ENCODE measurements around the gene NCOR2.
A peak's percentile ranks its signal among the peaks of the same experiment; 100 is the strongest.

The NCOR2 gene

GRCh38 chr12:124595444-124595843 is 28.0 kb upstream of the NCOR2 start:
- Histone ChIP-seq H3K9ac (ENCODE audit: insufficient read length, low read depth) (no peak overlapping the region), H3K36me3 (ENCODE audit: insufficient read depth, insufficient read length, low read length) (no peaks in the 10 kb centered on the region), H3K4me1 (ENCODE audit: insufficient read depth, insufficient read length) (no peaks in the 10 kb centered on the region), H3K27me3 (ENCODE audit: insufficient read depth, insufficient read length) (peaks cover 4% of the 10 kb centered on the region), H3K9me3 (ENCODE audit: insufficient read depth, low read length) (peaks cover 15% of the 10 kb centered on the region), H3K4me3 (ENCODE audit: insufficient read length, low read depth) (no peak overlapping the region)
- TF ChIP-seq SUZ12 (IDR thresholded peaks at IDR 0.05; ENCODE audit: extremely low read depth, insufficient read depth, insufficient read length), result no peak
- no peak for TF ChIP-seq ZNF274 (IDR thresholded peaks at IDR 0.05; ENCODE audit: low read depth, low read length)
- TF ChIP-seq YY1 (IDR thresholded peaks at IDR 0.05; ENCODE audit: insufficient read depth, insufficient read length), result no peak
- no peak for DNase-seq (ENCODE audit: low read depth, low spot score)

GRCh38 chr12:124594851-124595250 is 27.4 kb upstream of the NCOR2 start:
- TF ChIP-seq ZNF274 (IDR thresholded peaks at IDR 0.05; ENCODE audit: low read depth, low read length), result no peak
- TF ChIP-seq SUZ12 (IDR thresholded peaks at IDR 0.05; ENCODE audit: extremely low read depth, insufficient read depth, insufficient read length), result no peak
- no peak for TF ChIP-seq YY1 (IDR thresholded peaks at IDR 0.05; ENCODE audit: insufficient read depth, insufficient read length)
- no peak overlapping the region for H3K9ac ChIP-seq (ENCODE audit: insufficient read length, low read depth)
- no peak for DNase-seq (ENCODE audit: low read depth, low spot score)
- H3K27me3 ChIP-seq (ENCODE audit: insufficient read depth, insufficient read length), result peaks cover 4% of the 10 kb centered on the region
- peaks cover 17% of the 10 kb centered on the region for H3K9me3 ChIP-seq (ENCODE audit: insufficient read depth, low read length)
- no peaks in the 10 kb centered on the region for H3K4me1 ChIP-seq (ENCODE audit: insufficient read depth, insufficient read length)
- no peaks in the 10 kb centered on the region for H3K36me3 ChIP-seq (ENCODE audit: insufficient read depth, insufficient read length, low read length)
- no peak overlapping the region for H3K4me3 ChIP-seq (ENCODE audit: insufficient read length, low read depth)

GRCh38 chr12:124593851-124594401 is 26.5 kb upstream of the NCOR2 start:
- Histone ChIP-seq H3K9me3 (ENCODE audit: insufficient read depth, low read length) (peaks cover 17% of the 10 kb centered on the region), H3K9ac (ENCODE audit: insufficient read length, low read depth) (no peak overlapping the region)

GRCh38 chr12:124593176-124593575 is 25.8 kb upstream of the NCOR2 start:
- peak overlapping the region; percentile 34 for H3K9ac ChIP-seq (ENCODE audit: insufficient read length, low read depth)
- TF ChIP-seq SUZ12 (IDR thresholded peaks at IDR 0.05; ENCODE audit: extremely low read depth, insufficient read depth, insufficient read length), result no peak
- TF ChIP-seq YY1 (IDR thresholded peaks at IDR 0.05; ENCODE audit: insufficient read depth, insufficient read length), result no peak
- no peak for TF ChIP-seq ZNF274 (IDR thresholded peaks at IDR 0.05; ENCODE audit: low read depth, low read length)
- peaks cover 17% of the 10 kb centered on the region for H3K9me3 ChIP-seq (ENCODE audit: insufficient read depth, low read length)
- H3K4me1 ChIP-seq (ENCODE audit: insufficient read depth, insufficient read length), result no peaks in the 10 kb centered on the region
- no peak for DNase-seq (ENCODE audit: low read depth, low spot score)
- H3K27me3 ChIP-seq (ENCODE audit: insufficient read depth, insufficient read length), result peaks cover 4% of the 10 kb centered on the region
- no peaks in the 10 kb centered on the region for H3K36me3 ChIP-seq (ENCODE audit: insufficient read depth, insufficient read length, low read length)
- no peak overlapping the region for H3K4me3 ChIP-seq (ENCODE audit: insufficient read length, low read depth)

More at GRCh38 chr12:124593851-124594401, 26.5 kb upstream of the NCOR2 start:
- Histone ChIP-seq H3K27me3 (ENCODE audit: insufficient read depth, insufficient read length) (peaks cover 4% of the 10 kb centered on the region), H3K36me3 (ENCODE audit: insufficient read depth, insufficient read length, low read length) (no peaks in the 10 kb centered on the region), H3K4me1 (ENCODE audit: insufficient read depth, insufficient read length) (no peaks in the 10 kb centered on the region), H3K4me3 (ENCODE audit: insufficient read length, low read depth) (no peak overlapping the region)
- no peak for DNase-seq (ENCODE audit: low read depth, low spot score)
- TF ChIP-seq SUZ12 (IDR thresholded peaks at IDR 0.05; ENCODE audit: extremely low read depth, insufficient read depth, insufficient read length) (no peak), ZNF274 (IDR thresholded peaks at IDR 0.05; ENCODE audit: low read depth, low read length) (no peak), YY1 (IDR thresholded peaks at IDR 0.05; ENCODE audit: insufficient read depth, insufficient read length) (no peak)

- Histone ChIP-seq H3K36me3 (ENCODE audit: insufficient read depth, insufficient read length, low read length) (no peaks in the 10 kb centered on the region), H3K4me1 (ENCODE audit: insufficient read depth, insufficient read length) (no peaks in the 10 kb centered on the region), H3K9ac (ENCODE audit: insufficient read length, low read depth) (no peak overlapping the region), H3K4me3 (ENCODE audit: insufficient read length, low read depth) (no peak overlapping the region), H3K9me3 (ENCODE audit: insufficient read depth, low read length) (peaks cover 17% of the 10 kb centered on the region), H3K27me3 (ENCODE audit: insufficient read depth, insufficient read length) (peaks cover 4% of the 10 kb centered on the region)
- DNase-seq (ENCODE audit: low read depth, low spot score), result no peak
- no peak for TF ChIP-seq ZNF274 (IDR thresholded peaks at IDR 0.05; ENCODE audit: low read depth, low read length)
- TF ChIP-seq SUZ12 (IDR thresholded peaks at IDR 0.05; ENCODE audit: extremely low read depth, insufficient read depth, insufficient read length), result no peak
- no peak for TF ChIP-seq YY1 (IDR thresholded peaks at IDR 0.05; ENCODE audit: insufficient read depth, insufficient read length)
Observed at GRCh38 chr12:124592481-124593160, 25.2 kb upstream of the NCOR2 start.

- TF ChIP-seq ZNF274 (IDR thresholded peaks at IDR 0.05; ENCODE audit: low read depth, low read length) (no peak), YY1 (IDR thresholded peaks at IDR 0.05; ENCODE audit: insufficient read depth, insufficient read length) (no peak), SUZ12 (IDR thresholded peaks at IDR 0.05; ENCODE audit: extremely low read depth, insufficient read depth, insufficient read length) (no peak)
- no peaks in the 10 kb centered on the region for H3K36me3 ChIP-seq (ENCODE audit: insufficient read depth, insufficient read length, low read length)
- H3K27me3 ChIP-seq (ENCODE audit: insufficient read depth, insufficient read length), result peaks cover 4% of the 10 kb centered on the region
- H3K4me1 ChIP-seq (ENCODE audit: insufficient read depth, insufficient read length), result no peaks in the 10 kb centered on the region
- DNase-seq (ENCODE audit: low read depth, low spot score), result no peak
- H3K4me3 ChIP-seq (ENCODE audit: insufficient read length, low read depth), result no peak overlapping the region
- H3K9ac ChIP-seq (ENCODE audit: insufficient read length, low read depth), result no peak overlapping the region
- H3K9me3 ChIP-seq (ENCODE audit: insufficient read depth, low read length), result peaks cover 17% of the 10 kb centered on the region
Observed at GRCh38 chr12:124592050-124592449, 24.6 kb upstream of the NCOR2 start.

- no peaks in the 10 kb centered on the region for H3K36me3 ChIP-seq (ENCODE audit: insufficient read depth, insufficient read length, low read length)
- DNase-seq (ENCODE audit: low read depth, low spot score), result no peak
Observed at GRCh38 chr12:124590447-124590846, 23.0 kb upstream of the NCOR2 start.

More at GRCh38 chr12:124590447-124590846, 23.0 kb upstream of the NCOR2 start:
- TF ChIP-seq ZNF274 (IDR thresholded peaks at IDR 0.05; ENCODE audit: low read depth, low read length) (no peak), YY1 (IDR thresholded peaks at IDR 0.05; ENCODE audit: insufficient read depth, insufficient read length) (no peak), SUZ12 (IDR thresholded peaks at IDR 0.05; ENCODE audit: extremely low read depth, insufficient read depth, insufficient read length) (no peak)
- Histone ChIP-seq H3K27me3 (ENCODE audit: insufficient read depth, insufficient read length) (peaks cover 8% of the 10 kb centered on the region), H3K9me3 (ENCODE audit: insufficient read depth, low read length) (peaks cover 17% of the 10 kb centered on the region), H3K4me1 (ENCODE audit: insufficient read depth, insufficient read length) (no peaks in the 10 kb centered on the region), H3K4me3 (ENCODE audit: insufficient read length, low read depth) (no peak overlapping the region), H3K9ac (ENCODE audit: insufficient read length, low read depth) (no peak overlapping the region)
